Stimulated activated CD8-positive, alpha-beta memory T cell treated with anti-CD3 and anti-CD28 coated beads, Interleukin-4, amount 100 ng/mL, for 48 hours (primary cell): ENCODE results near the gene DSN1.
A peak's percentile ranks its signal among the peaks of the same experiment; 100 is the strongest.
"Not testable (repeated sequence)": the region's sequence is repeated elsewhere in the genome, so short reads cannot be mapped to it uniquely, and the experiment has no call there.

ENCODE experiments used
- DNase-seq: peaks from one replicate; pipeline ENCODE4 v3.0.0-alpha.2; 2020

The DSN1 gene

DNA sequence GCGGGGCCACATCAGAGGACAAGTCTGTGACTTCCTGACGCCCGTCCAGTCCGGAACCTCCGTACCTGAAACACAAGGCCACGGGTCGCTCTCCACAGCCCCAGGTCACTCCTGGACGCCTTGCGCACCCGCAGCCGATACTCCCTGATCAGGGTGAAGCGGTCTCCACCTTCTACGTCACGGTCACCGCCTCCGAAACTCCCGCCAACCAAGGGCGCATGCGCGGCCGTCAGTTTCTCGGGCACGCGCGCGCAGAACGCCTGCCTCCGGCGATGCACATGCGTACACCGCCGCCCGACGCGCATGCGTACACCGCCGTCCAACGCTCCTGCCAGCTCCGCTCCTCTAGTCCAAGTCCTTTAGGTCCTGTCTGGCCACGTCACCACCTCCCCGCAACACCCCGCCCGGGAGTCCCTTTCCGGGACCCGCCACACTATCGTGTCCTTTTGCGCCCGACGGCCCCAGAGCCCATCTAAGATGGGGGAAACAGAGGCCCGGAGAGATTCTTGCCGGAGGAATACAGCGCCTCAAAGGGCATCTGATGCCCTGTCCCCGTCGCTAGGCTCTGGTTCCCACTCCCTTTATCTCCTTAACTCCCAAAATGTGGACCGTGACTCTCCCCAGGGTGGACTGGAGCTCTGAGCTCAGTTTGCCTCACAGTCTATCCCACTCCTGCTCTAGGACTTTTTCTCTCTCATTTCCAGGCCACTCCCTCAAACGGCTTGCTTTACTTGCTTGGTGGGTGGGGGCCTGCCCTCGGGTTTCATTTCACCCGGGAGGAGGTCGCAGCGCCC lies at the start of gene DSN1:
TSS of gene DSN1 (minus strand) at position 167 of the 794 bp plus-strand sequence. CDS start 2,305 bp downstream, outside the sequence.
- DNase-seq = peak; percentile 100

DNA sequence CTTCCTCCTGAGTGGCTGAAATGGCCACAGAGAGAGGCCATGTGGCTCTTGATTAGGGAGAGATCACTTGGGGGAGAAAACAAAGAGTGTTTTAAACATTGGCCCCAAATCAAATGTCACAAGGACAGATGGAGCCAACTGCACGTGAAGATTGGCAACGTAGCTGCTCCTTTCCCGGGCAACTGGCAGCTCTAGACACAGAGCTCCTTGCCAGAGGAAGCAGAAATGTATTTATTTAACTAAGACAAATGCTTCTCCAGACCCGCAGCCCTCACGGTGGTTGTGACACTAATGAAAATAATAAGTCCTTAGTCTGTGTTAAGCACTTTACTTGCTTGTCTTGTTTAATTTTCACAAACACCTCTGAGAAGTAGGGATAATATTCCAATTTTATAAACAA lies 49.6 kb upstream of the DSN1 start:
- no peak for DNase-seq

DNA sequence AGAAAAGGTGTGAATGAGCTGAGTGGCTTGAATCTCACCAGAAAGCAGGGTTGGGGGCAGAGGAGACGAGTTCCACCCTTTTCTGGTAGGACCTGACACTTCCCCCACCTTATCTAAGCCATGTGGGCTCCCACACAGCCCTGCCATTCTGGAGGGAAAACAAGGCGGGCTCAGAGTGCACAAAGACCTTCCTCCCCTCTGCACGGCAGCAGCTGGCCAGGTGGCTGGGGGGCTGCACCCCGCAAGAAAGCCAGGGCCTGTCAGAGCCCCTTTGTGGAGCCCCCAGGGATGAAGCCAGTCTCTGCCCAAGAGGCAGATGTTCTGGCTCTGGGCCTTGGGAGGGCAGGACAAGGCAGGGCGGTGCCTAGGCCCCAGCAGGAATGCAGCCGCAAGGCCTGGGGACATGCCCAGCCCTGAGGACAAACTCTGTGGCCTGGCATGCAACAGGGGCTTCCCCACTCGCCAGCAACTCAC lies 48.4 kb upstream of the DSN1 start:
- no peak for DNase-seq

- DNase-seq = no peak
Observed at GRCh38 chr20:36820928-36821327, 47.4 kb upstream of the DSN1 start.

- DNase-seq = no peak
Observed at GRCh38 chr20:36820073-36820472, 46.5 kb upstream of the DSN1 start.

GRCh38 chr20:36819659-36820058 lies 46.1 kb upstream of the DSN1 start:
- DNase-seq = no peak

DNA sequence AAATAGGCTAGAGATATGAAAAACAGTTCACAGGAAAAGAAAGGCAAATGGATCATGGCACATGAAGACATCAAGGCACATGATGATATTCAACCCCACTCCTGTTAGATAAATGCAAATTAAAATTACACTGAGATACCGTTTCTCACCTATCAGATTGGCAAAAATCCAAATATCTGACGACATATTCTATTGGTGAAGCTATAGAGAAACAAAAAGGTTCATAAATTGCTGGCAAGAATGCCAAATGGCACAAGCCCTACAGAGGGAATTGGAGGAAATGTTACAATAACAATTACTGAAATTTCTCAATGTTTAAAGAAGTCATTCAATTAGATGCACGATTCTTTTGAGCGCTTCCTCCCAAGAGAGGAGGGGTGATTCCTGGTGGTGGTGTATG lies 45.3 kb upstream of the DSN1 start:
- DNase-seq = no peak

DNA sequence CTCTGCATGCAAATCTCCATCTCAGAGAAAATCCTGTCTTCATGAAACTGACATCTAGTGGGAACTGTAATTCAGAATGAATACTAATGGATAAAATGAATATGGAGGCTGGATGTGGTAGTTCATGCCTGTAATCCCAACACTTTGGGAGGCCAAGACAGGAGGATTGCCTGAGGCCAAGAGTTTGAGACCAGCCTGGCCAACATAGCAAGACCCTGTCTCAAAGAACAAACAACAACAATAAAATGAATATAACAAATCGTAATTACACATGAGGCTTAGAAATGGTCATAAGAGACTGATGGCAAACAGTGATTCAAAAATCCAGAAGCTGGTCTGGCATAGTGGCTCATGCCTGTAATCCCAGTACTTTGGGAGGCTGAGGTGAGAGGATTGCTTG lies 44.6 kb upstream of the DSN1 start:
- no peak for DNase-seq

GRCh38 chr20:36817496-36817895 lies 43.9 kb upstream of the DSN1 start:
- no peak for DNase-seq

GRCh38 chr20:36815454-36816091 lies 42.0 kb upstream of the DSN1 start:
- no peak for DNase-seq

DNA sequence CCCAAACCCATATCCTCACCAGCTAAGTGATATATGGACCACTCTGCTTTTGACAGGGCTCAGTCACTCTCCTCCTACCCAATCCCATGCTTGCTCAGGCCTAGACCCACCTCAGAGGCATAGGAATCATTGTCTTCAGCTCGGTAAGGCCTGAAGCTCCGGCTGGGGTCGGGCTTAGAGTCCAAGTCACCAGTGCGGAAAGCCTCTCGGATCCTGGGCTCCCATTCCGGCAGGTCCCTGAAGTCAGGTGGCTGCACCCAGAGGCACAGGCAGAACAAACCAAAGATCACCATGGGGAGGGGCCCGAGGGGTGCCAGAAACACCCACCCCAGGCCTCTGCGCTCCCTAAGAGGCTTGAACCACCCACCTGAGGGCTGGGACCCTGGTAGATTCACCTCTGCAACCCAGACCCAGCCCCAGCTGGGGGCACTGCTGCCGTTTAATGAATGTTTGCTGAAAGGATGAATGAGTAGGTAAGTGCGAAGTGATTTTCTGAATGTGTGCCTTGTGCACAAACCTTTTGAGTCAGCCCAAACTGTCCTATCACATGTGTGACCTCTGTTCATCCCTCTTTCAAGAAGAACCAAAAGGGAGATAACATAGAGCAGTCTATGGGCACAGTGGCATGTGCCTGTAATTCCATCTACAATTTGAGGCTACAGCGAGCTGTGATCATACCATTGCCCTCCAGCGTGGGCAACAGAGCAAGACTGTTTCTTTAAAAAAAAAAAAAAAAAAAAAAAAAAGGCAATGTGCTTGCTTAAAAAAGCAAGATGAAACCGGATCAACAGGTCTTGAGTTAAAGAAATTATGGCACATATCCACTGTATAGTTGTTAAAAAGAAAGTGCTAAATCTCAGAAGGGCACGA lies 39.3 kb upstream of the DSN1 start:
- DNase-seq = no peak

GRCh38 chr20:36808317-36809257 lies 35.0 kb upstream of the DSN1 start:
- peak; percentile 93 for DNase-seq

DNA sequence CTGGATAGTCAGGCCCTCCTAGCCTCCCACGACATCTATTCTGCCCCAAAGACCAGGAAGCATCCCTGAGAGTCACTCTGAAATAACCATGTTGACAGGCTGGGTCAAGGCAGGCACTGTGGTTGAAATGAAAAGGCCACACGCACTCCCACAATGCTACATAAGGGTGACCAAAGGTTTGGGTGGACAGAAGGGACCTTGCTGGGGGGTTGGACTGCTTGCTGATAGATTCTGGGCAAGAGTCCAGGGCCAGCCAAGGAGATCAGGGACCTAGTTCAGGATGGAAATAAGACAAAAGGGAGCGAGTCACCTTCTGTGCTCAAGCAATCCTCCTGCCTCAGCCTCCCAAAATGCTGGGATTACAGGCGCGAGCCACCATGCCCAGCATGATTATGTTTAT lies 32.5 kb upstream of the DSN1 start:
- no peak for DNase-seq

DNA sequence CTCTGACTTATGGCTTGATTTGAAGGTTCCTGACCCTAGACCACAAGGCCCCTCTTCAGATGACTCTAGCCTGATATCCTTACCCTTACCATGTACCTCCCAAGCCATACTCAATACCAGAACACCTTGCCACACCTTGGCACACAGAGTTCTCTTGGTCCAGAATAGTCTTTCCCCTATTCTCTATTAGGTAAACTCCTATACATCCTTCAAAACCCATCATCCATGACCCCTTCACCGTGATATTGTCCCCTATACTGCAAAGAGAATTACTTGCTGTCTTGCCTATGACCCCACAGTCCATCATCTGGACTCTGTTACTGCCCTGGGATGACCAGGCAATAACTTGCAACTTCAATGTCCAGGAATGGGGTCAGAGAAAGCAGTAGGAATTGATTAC lies 31.8 kb upstream of the DSN1 start:
- no peak for DNase-seq

GRCh38 chr20:36804425-36804824 lies 30.9 kb upstream of the DSN1 start:
- DNase-seq = no peak

DNA sequence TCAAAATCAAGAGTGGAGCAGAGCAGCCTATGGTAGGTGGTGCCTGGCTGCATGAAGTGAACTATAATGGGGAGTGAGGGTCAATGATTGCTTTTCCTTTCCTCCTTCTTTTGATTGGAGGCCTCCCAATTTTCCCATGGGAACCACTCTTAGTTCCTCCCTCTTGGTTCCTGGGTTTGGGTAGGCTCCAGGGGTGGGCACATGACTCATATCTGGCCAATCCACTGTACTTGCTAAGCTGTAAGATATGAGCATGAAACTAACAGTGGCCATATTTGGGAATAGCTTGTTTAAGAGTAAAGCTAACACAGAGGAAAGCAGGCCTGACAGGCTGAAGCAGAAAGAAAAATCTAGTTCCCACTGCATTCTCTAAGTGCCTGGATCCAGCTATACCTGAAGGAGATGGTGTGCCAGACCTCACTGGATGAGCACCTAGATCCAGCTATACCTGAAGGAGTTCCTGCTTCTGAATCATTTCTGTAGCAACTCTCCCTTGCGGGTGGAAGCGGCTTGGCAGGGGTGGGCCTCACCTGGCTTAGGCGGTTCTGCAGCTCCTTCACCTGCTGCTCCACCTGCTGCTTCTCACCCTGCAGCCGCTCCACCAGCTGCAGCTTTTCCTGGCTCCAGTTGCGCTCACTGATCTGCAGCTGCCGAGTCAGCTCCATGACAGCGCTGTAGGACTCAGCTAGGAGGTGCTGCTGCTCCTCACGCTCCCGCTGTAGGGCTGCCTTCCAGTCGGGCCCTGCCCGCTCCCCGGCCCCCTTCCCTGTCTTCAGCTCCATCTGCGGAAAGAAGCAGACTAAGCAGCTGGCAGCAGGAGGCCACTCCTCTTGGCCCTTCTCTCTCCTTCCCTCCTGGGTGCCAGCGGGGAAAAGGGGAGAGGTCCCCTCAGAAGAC lies 29.0 kb upstream of the DSN1 start:
- DNase-seq = no peak

DNA sequence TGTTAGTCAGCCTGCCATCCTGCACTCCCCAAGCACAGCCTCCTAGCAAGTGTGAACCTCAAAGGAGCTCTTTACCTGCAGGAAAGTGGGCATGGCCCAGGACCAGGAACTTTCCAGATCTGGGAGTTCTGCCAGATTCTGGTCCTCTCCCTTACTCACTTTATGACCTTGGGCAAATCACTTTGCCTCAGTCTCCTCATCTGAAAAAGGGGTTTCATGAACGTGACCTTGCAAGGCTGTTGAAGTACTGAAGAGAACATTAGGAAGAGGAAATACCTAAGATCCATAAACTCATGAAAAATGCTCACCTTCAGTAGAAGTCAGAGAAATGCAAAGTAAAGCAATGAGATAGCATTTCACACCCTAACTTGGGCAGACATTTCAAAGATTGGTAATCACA lies 26.8 kb upstream of the DSN1 start:
- DNase-seq = no peak

GRCh38 chr20:36799313-36799712 lies 25.8 kb upstream of the DSN1 start:
- not testable (repeated sequence) for DNase-seq

- DNase-seq = no peak
Observed at GRCh38 chr20:36796875-36797274, 23.3 kb upstream of the DSN1 start.

- no peak for DNase-seq
Observed at GRCh38 chr20:36796117-36796516, 22.6 kb upstream of the DSN1 start.

- no peak for DNase-seq
Observed at GRCh38 chr20:36795691-36796090, 22.1 kb upstream of the DSN1 start.
